Fibroblast of villous mesenchyme (primary cell): ENCODE results near the gene ACP4. TPM values are rescaled to one million over a fixed set of nuclear protein-coding genes. Genes with fewer than 3 reads are reported as not detected.
"Not testable (repeated sequence)": the region's sequence is repeated elsewhere in the genome, so short reads cannot be mapped to it uniquely, and the experiment has no call there.

Experiments
- DNase-seq: peaks from one replicate; pipeline ENCODE4 v3.0.0-alpha.2; 2010; ENCODE audit warnings: low read depth
- H3K4me3 ChIP-seq: 2 replicates; pipeline ENCODE4 v1.5.1; 2011; ENCODE audit warnings: low read depth, mild to moderate bottlenecking, low read length
- total RNA-seq: library from RNA; depleted of rRNA; stranded (reverse); fragments of >200 nt; gene quantifications from 2 replicates; pipeline ENCODE4 v1.2.3, GENCODE V29; 2012
- TF ChIP-seq, protein P1 (sequence below): IDR thresholded peaks from 2 replicates; pipeline ENCODE4 v1.5.1; 2012; ENCODE audit warnings: low read depth, mild to moderate bottlenecking, low read length; ENCODE audit not compliant: insufficient read depth

Gene ACP4, protein sequence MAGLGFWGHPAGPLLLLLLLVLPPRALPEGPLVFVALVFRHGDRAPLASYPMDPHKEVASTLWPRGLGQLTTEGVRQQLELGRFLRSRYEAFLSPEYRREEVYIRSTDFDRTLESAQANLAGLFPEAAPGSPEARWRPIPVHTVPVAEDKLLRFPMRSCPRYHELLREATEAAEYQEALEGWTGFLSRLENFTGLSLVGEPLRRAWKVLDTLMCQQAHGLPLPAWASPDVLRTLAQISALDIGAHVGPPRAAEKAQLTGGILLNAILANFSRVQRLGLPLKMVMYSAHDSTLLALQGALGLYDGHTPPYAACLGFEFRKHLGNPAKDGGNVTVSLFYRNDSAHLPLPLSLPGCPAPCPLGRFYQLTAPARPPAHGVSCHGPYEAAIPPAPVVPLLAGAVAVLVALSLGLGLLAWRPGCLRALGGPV
- total RNA-seq, result not detected in 2 replicates

DNA sequence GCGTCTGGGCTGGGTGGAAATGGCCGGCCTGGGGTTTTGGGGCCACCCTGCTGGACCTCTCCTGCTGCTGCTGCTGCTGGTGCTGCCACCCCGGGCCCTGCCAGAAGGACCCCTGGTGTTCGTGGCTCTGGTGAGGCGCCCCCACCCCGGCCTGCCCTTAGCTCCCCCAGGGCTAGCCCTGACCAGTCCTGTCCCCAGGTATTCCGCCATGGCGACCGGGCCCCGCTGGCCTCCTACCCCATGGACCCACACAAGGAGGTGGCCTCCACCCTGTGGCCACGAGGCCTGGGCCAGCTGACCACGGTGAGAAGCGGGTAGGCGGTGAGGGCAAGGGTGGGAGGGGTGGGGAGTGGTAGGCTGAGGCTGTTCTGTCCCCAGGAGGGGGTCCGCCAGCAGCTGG lies at the start of gene ACP4:
Gene ACP4, plus strand, starts transcription at position 20 of the 400 bp plus-strand sequence. Its CDS starts 0 bp downstream, at position 20.
- DNase-seq, result no peak
- H3K4me3 ChIP-seq, result no peak within 1 kb of the TSS
- TF ChIP-seq, protein P1, sequence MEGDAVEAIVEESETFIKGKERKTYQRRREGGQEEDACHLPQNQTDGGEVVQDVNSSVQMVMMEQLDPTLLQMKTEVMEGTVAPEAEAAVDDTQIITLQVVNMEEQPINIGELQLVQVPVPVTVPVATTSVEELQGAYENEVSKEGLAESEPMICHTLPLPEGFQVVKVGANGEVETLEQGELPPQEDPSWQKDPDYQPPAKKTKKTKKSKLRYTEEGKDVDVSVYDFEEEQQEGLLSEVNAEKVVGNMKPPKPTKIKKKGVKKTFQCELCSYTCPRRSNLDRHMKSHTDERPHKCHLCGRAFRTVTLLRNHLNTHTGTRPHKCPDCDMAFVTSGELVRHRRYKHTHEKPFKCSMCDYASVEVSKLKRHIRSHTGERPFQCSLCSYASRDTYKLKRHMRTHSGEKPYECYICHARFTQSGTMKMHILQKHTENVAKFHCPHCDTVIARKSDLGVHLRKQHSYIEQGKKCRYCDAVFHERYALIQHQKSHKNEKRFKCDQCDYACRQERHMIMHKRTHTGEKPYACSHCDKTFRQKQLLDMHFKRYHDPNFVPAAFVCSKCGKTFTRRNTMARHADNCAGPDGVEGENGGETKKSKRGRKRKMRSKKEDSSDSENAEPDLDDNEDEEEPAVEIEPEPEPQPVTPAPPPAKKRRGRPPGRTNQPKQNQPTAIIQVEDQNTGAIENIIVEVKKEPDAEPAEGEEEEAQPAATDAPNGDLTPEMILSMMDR, result no peak

DNA sequence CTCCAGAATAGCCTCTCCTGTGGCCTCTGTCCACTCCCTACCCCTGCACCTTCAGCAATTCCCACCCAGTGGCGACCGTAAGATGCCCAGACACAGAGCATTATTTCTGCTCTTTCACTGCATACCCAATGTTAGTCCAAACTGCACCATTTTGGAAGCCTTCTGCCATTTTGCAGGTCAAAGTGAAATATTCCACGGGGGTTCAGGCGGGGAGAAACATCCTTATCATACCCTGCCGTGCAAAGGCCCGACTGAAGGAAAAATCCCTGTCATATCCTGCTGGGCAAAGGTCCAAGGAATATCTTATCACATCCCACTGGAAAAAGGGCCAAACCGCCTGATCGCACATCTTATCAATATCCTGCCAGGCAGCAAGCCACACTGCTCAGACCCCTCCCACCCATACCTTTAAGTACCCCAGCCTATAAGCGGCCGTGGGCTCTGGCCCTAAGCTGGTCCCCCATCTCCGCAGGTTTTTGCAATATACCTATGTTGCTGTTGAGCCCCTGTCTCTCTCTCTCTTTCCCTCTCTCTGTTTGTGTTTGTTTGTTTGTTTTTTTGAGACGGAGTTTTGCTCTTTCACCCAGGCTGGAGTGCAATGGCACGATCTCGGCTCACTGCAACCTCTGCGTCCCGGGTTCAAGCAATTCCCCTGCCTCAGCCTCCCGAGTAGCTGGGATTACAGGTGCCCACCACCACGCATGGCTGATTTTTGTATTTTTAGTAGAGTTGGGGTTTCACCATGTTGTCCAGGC lies 48.9 kb upstream of the ACP4 start:
- no peak overlapping the region for H3K4me3 ChIP-seq
- TF ChIP-seq, protein P1, result no peak
- no peak for DNase-seq

DNA sequence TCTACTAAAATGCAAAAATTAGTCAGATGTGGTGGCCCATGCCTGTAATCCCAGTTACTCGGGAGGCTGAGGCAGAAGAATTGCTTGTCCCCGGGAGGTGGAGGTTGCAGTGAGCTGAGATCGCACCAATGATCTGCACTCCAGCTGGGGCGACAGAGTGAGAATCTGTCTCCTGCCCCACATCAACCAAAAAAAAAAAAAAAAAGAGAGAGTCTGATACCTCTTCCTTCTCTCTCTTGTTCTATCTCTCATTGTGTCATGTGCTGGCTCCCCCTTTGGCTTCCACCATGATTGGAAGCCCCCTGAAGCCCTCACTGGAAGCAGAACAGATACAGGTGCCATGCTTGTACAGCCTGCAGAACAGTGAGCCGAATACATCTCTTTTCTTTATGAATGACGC lies 46.7 kb upstream of the ACP4 start:
- no peak for DNase-seq
- TF ChIP-seq, protein P1, result no peak

DNA sequence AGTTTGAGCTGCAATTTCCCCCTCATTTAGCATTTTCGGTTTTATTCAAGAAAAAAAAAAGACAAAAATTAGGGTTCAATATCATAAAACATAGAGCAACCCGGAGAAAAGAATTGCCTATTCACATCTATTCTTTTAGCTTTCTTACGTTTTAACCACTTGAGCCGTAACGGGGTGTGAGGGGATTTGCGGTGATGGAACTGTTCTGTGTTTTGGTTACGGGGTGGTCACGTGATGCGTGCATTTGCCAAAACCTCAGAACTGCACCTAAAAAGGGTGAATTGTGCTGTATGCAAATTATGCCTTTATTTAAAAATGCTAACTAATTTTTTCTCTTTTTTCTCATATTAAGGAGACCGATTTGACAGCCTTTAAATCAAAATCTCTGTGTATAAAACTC lies 45.0 kb upstream of the ACP4 start:
- no peak overlapping the region for H3K4me3 ChIP-seq
- TF ChIP-seq, protein P1, result no peak
- DNase-seq, result no peak

More for the DNA sequence above, 46.7 kb upstream of the ACP4 start:
- no peak overlapping the region for H3K4me3 ChIP-seq

DNA sequence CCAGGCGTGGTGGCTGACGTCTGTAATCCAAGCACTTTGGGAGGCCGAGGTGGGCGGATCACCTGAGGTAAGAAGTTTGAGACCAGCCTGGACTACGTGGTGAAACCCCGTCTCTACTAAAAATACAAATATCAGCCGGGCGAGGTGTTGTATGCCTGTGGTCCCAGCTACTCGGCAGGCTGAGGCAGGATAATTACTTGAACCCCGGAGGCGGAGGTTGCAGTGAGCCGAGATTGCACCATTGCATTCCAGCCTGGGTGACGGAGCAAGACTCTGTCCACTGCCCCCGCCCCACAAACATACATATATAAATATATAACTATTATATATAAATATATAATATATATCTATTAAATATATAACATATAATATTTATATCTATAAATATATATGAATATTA lies 43.1 kb upstream of the ACP4 start:
- DNase-seq, H3K4me3 ChIP-seq: not testable (repeated sequence)

DNA sequence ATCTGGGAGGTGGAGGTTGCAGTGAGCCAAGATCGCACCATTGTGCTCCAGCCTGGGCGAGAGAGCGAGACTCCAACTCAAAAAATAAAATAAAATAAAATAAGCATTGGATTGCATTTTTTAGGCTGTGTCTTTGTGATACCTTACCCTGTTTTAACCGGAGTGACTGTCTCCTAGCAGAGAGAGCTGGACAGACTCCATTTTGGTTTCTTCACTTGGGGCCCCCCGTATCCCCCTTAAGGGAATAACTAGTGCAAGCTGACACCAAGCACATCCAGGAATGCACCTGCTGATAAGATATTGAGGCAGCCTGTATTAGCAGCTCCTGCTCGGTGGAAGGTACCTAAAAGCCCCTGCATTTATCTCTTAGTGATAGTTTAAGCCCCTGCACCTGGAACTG lies 40.7 kb upstream of the ACP4 start:
- no peak overlapping the region for H3K4me3 ChIP-seq
- TF ChIP-seq, protein P1, result no peak
- DNase-seq, result no peak

DNA sequence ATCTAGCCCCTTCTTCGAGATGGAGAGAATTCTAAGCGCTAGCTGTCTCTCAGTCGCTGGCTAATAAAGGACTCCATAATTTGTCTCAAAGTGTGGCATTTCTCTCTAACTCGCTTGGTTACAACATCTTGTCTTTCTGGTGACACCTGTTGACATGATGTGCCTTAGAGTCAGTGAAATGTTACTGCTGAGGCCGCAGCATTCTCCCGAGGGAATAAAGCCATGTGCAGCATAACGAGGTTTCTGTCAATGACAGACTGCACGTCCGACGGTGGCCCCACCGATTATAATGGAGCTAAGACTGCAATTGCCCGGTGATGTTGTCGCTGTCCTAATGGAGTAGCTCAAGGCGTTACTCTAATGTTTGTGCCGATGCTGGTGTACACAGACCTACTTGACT lies 40.2 kb upstream of the ACP4 start:
- TF ChIP-seq, protein P1, result no peak
- no peak overlapping the region for H3K4me3 ChIP-seq

More for the DNA sequence above, 40.2 kb upstream of the ACP4 start:
- DNase-seq, result no peak
